ENCODE data around the gene PROP1.

GRCh38 chr5:177957241-177957640 lies 38.8 kb downstream of the PROP1 start:
- no peak for TF ChIP-seq CTCF (IDR thresholded peaks at IDR 0.05; ENCODE audit: low read depth, low read length)
- no peak for TF ChIP-seq EZH2phosphoT487 (IDR thresholded peaks at IDR 0.05; ENCODE audit: low read depth)

All from OCI-LY3 (cell line).